Ishikawa (cell line): ENCODE results near the gene KRTAP5-1.

ENCODE experiments used
- CEBPB ChIP-seq: IDR thresholded peaks from 2 replicates; pipeline ENCODE4 v1.6.1; 2012
- CREB1 ChIP-seq: IDR thresholded peaks from 2 replicates; pipeline ENCODE4 v1.6.1; 2012; ENCODE audit warnings: low read depth
- EGR1 ChIP-seq: IDR thresholded peaks from 2 replicates; pipeline ENCODE4 v1.6.1; 2012
- EP300 ChIP-seq: IDR thresholded peaks from 2 replicates; pipeline ENCODE4 v1.6.1; 2012; ENCODE audit warnings: borderline replicate concordance
- FOXM1 ChIP-seq: IDR thresholded peaks from 2 replicates; pipeline ENCODE4 v1.6.1; 2012; ENCODE audit warnings: low read depth, borderline replicate concordance
- NFIC ChIP-seq: IDR thresholded peaks from 2 replicates; pipeline ENCODE4 v1.6.1; 2012
- RAD21 ChIP-seq: IDR thresholded peaks from 2 replicates; pipeline ENCODE4 v1.6.1; 2012; ENCODE audit warnings: low read depth
- REST ChIP-seq: IDR thresholded peaks from 2 replicates; pipeline ENCODE4 v1.6.1; 2012; ENCODE audit warnings: low read depth, mild to moderate bottlenecking
- TAF1 ChIP-seq: IDR thresholded peaks from 2 replicates; pipeline ENCODE4 v1.6.1; 2012; ENCODE audit warnings: low read depth, mild to moderate bottlenecking
- TCF12 ChIP-seq: IDR thresholded peaks from 2 replicates; pipeline ENCODE4 v1.6.1; 2012; ENCODE audit warnings: low read depth
- TEAD4 ChIP-seq: IDR thresholded peaks from 2 replicates; pipeline ENCODE4 v1.6.1; 2012
- YY1 ChIP-seq: IDR thresholded peaks from 2 replicates; pipeline ENCODE4 v1.6.1; 2012; ENCODE audit warnings: low read depth
- ZBTB7A ChIP-seq: IDR thresholded peaks from 2 replicates; pipeline ENCODE4 v1.6.1; 2012; ENCODE audit warnings: low read depth
- TF ChIP-seq, protein P1 (sequence below): IDR thresholded peaks from 2 replicates; pipeline ENCODE4 v1.6.1; 2012
- TF ChIP-seq, protein P2 (sequence below): IDR thresholded peaks from 2 replicates; pipeline ENCODE4 v1.6.1; 2012

The KRTAP5-1 gene

GRCh38 chr11:1556278-1556902, 28.7 kb downstream of the KRTAP5-1 start:
- TF ChIP-seq CEBPB, result no peak
- TF ChIP-seq CREB1, result no peak
- TF ChIP-seq, protein P1, sequence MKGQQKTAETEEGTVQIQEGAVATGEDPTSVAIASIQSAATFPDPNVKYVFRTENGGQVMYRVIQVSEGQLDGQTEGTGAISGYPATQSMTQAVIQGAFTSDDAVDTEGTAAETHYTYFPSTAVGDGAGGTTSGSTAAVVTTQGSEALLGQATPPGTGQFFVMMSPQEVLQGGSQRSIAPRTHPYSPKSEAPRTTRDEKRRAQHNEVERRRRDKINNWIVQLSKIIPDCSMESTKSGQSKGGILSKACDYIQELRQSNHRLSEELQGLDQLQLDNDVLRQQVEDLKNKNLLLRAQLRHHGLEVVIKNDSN, result no peak
- no peak for TF ChIP-seq ZBTB7A
- no peak for TF ChIP-seq FOXM1
- no peak for TF ChIP-seq REST
- no peak for TF ChIP-seq YY1
- TF ChIP-seq, protein P2, sequence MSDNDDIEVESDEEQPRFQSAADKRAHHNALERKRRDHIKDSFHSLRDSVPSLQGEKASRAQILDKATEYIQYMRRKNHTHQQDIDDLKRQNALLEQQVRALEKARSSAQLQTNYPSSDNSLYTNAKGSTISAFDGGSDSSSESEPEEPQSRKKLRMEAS, result no peak
- TF ChIP-seq TEAD4, result no peak
- TF ChIP-seq TAF1, result no peak
- no peak for TF ChIP-seq EP300
- TF ChIP-seq TCF12, result no peak
- TF ChIP-seq EGR1, result no peak
- TF ChIP-seq RAD21, result no peak
- no peak for TF ChIP-seq NFIC

GRCh38 chr11:1555713-1556153, 29.4 kb downstream of the KRTAP5-1 start:
- TF ChIP-seq, protein P2, result no peak
- TF ChIP-seq, protein P1, result no peak
- no peak for TF ChIP-seq CREB1
- TF ChIP-seq REST, result no peak
- TF ChIP-seq FOXM1, result no peak
- no peak for TF ChIP-seq NFIC
- no peak for TF ChIP-seq EGR1
- no peak for TF ChIP-seq RAD21
- no peak for TF ChIP-seq ZBTB7A
- no peak for TF ChIP-seq CEBPB
- TF ChIP-seq TEAD4, result no peak
- TF ChIP-seq YY1, result no peak
- TF ChIP-seq TCF12, result no peak
- TF ChIP-seq TAF1, result no peak
- no peak for TF ChIP-seq EP300

DNA sequence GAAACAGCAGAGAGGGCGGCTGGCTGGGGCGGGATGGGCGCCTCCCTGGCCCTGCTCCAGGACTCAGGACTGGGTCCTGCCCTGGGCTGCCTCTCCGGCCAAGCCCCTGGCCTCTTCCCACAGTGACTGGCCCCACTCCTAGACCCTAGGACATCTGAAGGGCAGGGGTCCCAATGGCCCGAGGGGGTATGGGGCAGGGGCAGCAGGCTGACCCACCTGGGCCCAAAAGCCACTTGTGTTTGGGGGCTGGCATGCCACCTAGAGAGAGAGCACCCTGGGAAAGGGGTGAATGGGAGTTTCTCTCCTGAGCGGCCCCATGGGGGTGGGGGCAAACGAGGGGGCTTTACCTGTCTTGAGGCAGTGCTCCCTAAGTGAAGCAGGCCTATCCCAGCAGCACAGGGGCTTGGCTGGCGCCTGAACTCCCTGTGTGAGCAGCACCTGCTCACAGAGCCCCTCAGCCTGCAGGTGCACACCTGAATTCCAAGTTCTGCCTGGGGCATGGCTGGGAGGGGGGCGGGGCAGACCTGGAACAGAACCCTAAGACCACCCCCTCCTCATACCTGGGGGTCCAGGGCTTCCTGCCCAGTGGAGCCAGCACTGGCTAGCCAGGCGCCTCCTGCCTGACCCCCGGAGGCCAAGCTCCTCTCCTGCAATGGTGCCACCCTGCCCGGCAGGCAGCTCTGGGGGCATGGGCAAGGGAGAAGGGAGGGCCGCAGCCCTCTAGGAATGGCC, 29.9 kb downstream of the KRTAP5-1 start:
- TF ChIP-seq TAF1 (no peak), TCF12 (no peak), EP300 (no peak), CEBPB (no peak), ZBTB7A (no peak), YY1 (no peak), CREB1 (no peak), TEAD4 (no peak), REST (no peak), EGR1 (no peak), RAD21 (no peak), FOXM1 (no peak), NFIC (no peak)
- TF ChIP-seq, protein P2, result no peak
- TF ChIP-seq, protein P1, result no peak
